ENCODE data around the gene TFAP2A. TPM values are rescaled to one million over a fixed set of nuclear protein-coding genes. Genes with fewer than 3 reads are reported as not detected.

Gene TFAP2A
- total RNA-seq, 4 donors from 2014 or later, result 0.40 to 0.78 TPM; not detected in 2

- no peaks in the 10 kb centered on the region for H3K36me3 ChIP-seq
- H3K4me3 ChIP-seq (replicated peaks in 1 of 3), result no peak overlapping the region
- TF ChIP-seq POLR2A (IDR thresholded peaks at IDR 0.05), result no peak
- no peak for TF ChIP-seq CTCF (IDR thresholded peaks at IDR 0.05)
- peaks cover 6 to 12% of the 10 kb centered on the region in 2 donors for H3K4me1 ChIP-seq
- intact Hi-C loops (cut with DNase I), result no loop called here
- 6 to 10% methylated on average over 26 to 27 of the region's 34 CpGs for WGBS, 2 donors
- H3K9me3 ChIP-seq, result no peaks in the 10 kb centered on the region
- no peak overlapping the region for H3K27ac ChIP-seq
- no peak for DNase-seq
- peaks cover 51% of the 10 kb centered on the region for H3K27me3 ChIP-seq
Measured at GRCh38 chr6:10381133-10381829, 33.6 kb downstream of the TFAP2A start.

DNA sequence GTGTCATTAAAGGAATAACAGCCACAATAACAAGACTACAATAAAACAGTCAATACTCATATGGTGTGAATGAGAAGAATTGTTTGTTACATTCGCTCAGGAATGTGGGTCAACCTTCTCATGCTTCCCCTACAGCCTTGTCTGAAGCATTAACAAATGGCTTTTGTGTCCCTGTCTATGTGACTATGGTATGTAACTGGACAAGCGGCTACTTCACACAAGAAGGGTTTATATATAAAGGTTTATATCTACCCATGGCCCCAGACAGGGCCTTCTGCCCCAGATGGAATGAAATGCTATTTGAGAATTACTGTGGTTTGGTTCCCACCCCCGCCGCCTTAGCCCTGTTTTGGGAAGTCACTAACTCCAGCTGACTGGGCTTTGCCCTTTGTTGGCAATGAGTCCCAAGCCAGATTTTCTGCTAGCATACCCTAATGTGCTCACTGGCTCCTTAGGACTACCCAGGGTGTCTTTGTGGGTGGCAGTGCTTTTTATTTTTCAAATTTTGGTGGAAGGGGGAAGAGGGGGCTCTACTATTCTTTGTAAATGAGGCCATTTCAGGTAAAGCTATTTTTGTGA lies 39.4 kb downstream of the TFAP2A start:
- Histone ChIP-seq H3K36me3 (no peaks in the 10 kb centered on the region), H3K9me3 (no peaks in the 10 kb centered on the region), H3K4me1 (no peaks in the 10 kb centered on the region), H3K27ac (no peak overlapping the region), H3K27me3 (no peaks in the 10 kb centered on the region), H3K4me3 (replicated peaks in 1 of 3) (no peak overlapping the region)
- no peak for DNase-seq
- intact Hi-C loops (cut with DNase I), result no loop called here
- TF ChIP-seq CTCF (IDR thresholded peaks at IDR 0.05) (no peak), POLR2A (IDR thresholded peaks at IDR 0.05) (no peak)
- 87 to 93% methylated on average over 4 of the region's 4 CpGs for WGBS, 2 donors

- TF ChIP-seq CTCF (IDR thresholded peaks at IDR 0.05), result no peak
- Histone ChIP-seq H3K9me3 (no peaks in the 10 kb centered on the region), H3K27me3 (no peaks in the 10 kb centered on the region), H3K4me1 (no peaks in the 10 kb centered on the region), H3K27ac (no peak overlapping the region), H3K4me3 (replicated peaks in 1 of 3) (no peak overlapping the region), H3K36me3 (no peaks in the 10 kb centered on the region)
- DNase-seq, result no peak
- WGBS, 2 donors, result 74 to 75% methylated on average over 3 of the region's 3 CpGs
- intact Hi-C loops (cut with DNase I), result no loop called here
Measured at GRCh38 chr6:10373642-10374359, 41.1 kb downstream of the TFAP2A start.

DNA sequence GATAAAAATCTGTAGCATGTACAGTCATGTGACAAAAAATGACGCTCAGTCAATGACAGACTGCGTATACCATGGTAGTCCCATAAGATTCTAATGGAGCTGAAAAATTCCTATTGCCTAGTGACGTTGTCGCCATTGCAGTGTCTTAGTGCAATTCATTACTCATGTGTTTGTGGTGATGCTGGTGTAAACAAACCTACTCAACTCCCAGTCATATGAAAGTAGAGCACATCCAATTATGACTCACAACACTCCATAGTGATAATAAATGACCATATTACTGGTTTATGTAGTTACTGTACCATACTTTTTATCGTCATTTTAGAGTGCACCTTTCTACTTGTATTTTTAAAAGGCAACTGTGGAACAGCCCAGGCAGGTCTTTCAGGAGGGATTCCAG lies 45.0 kb downstream of the TFAP2A start:
- TF ChIP-seq POLR2A (IDR thresholded peaks at IDR 0.05), result no peak
- TF ChIP-seq CTCF (IDR thresholded peaks at IDR 0.05), result no peak
- no peak for DNase-seq
- no peak overlapping the region for H3K27ac ChIP-seq
- H3K36me3 ChIP-seq, result no peaks in the 10 kb centered on the region
- H3K9me3 ChIP-seq, result no peaks in the 10 kb centered on the region
- H3K4me1 ChIP-seq, result no peaks in the 10 kb centered on the region
- H3K4me3 ChIP-seq (replicated peaks in 1 of 3), result no peak overlapping the region
- 90 to 92% methylated on average over 5 of the region's 5 CpGs for WGBS, 2 donors
- intact Hi-C loops (cut with DNase I), result no loop called here
- H3K27me3 ChIP-seq, result no peaks in the 10 kb centered on the region

- 71 to 79% methylated on average over 3 of the region's 3 CpGs for WGBS, 2 donors
- H3K9me3 ChIP-seq, result no peaks in the 10 kb centered on the region
- H3K36me3 ChIP-seq, result no peaks in the 10 kb centered on the region
- intact Hi-C loops (cut with DNase I), result no loop called here
- no peaks in the 10 kb centered on the region for H3K4me1 ChIP-seq
- H3K27me3 ChIP-seq, result no peaks in the 10 kb centered on the region
- TF ChIP-seq CTCF (IDR thresholded peaks at IDR 0.05) (no peak), POLR2A (IDR thresholded peaks at IDR 0.05) (no peak)
- H3K27ac ChIP-seq, result no peak overlapping the region
- no peak for DNase-seq
- no peak overlapping the region for H3K4me3 ChIP-seq (replicated peaks in 1 of 3)
Measured at GRCh38 chr6:10368861-10369260, 46.0 kb downstream of the TFAP2A start.

Measured in thyroid gland (tissue), 4 donors.